GM23338 (cell line): ENCODE data around the gene SLC2A9.

Experiments used
- CREB1 ChIP-seq: fragments of 250-450 bp; sonication (Bioruptor Pico); IDR thresholded peaks from 2 replicates; pipeline ENCODE4 v1.5.0; 2020; ENCODE audit warnings: low read depth, mild to moderate bottlenecking, moderate library complexity
- EZH2 ChIP-seq: fragments of 200-600 bp; sonication (generic); IDR thresholded peaks from one replicate; pipeline ENCODE4 v1.8.0; 2017; ENCODE audit warnings: antibody characterized with exemption, mild to moderate bottlenecking, low read depth; ENCODE audit not compliant: unreplicated experiment
- EZH2phosphoT487 ChIP-seq: fragments of 200-600 bp; sonication (generic); IDR thresholded peaks from one replicate; pipeline ENCODE4 v1.8.1; 2018; ENCODE audit warnings: antibody characterized with exemption; ENCODE audit not compliant: unreplicated experiment
- POLR2AphosphoS5 ChIP-seq: IDR thresholded peaks from 2 replicates; pipeline ENCODE4 v1.6.1; 2016; ENCODE audit warnings: antibody characterized with exemption, low read depth
- ZNF331 ChIP-seq: fragments of 250-450 bp; sonication (Bioruptor Pico); IDR thresholded peaks from 2 replicates; pipeline ENCODE4 v1.5.0; 2020; ENCODE audit warnings: low read depth, mild to moderate bottlenecking, moderate library complexity
- TF ChIP-seq, protein P1 (sequence below), 2 experiments: fragments of 200-600 bp in 1 of 2; sonication (generic) in 1 of 2; conservative IDR thresholded peaks; 2 replicates each; pipeline versions ENCODE4 v1.5.1 to v1.6.1; 2016 to 2017; ENCODE audit warnings: antibody characterized with exemption in 2 of 2, low read depth in 2 of 2, mild to moderate bottlenecking in 2 of 2, moderate library complexity in 1 of 2
- TF ChIP-seq, protein P2 (sequence below): IDR thresholded peaks from one replicate; pipeline ENCODE4 v1.6.1; 2018; ENCODE audit warnings: antibody characterized with exemption; ENCODE audit not compliant: unreplicated experiment
- TF ChIP-seq, protein P3 (sequence below): IDR thresholded peaks from 2 replicates; pipeline ENCODE4 v1.6.1; 2016; ENCODE audit warnings: antibody characterized with exemption

DNA sequence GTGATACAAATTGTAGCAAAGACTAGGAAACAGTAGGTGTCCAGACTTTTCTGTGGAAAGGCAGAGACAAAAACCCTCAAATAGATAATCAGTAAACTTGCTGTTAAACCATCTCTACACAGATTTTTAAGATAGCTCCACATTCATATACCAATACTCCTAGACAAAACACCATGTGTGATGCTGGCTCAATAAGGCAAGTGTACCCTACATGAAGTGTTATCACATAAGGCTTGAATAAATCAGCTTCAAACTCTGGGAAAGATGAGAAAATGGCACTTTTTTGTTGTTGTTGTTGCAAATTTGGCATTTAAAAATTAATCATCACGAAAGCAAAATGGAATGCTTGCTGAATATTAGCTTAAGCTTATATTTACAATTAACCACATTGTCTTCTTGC lies 194.7 kb downstream of the SLC2A9 start:
- TF ChIP-seq, protein P1, sequence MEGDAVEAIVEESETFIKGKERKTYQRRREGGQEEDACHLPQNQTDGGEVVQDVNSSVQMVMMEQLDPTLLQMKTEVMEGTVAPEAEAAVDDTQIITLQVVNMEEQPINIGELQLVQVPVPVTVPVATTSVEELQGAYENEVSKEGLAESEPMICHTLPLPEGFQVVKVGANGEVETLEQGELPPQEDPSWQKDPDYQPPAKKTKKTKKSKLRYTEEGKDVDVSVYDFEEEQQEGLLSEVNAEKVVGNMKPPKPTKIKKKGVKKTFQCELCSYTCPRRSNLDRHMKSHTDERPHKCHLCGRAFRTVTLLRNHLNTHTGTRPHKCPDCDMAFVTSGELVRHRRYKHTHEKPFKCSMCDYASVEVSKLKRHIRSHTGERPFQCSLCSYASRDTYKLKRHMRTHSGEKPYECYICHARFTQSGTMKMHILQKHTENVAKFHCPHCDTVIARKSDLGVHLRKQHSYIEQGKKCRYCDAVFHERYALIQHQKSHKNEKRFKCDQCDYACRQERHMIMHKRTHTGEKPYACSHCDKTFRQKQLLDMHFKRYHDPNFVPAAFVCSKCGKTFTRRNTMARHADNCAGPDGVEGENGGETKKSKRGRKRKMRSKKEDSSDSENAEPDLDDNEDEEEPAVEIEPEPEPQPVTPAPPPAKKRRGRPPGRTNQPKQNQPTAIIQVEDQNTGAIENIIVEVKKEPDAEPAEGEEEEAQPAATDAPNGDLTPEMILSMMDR (conservative IDR thresholded peaks at IDR 0.05; ENCODE audit: low read depth in 2 of 2) = no peak
- TF ChIP-seq ZNF331 = no peak
- TF ChIP-seq EZH2 = no peak
- no peak for TF ChIP-seq POLR2AphosphoS5
- TF ChIP-seq, protein P2, sequence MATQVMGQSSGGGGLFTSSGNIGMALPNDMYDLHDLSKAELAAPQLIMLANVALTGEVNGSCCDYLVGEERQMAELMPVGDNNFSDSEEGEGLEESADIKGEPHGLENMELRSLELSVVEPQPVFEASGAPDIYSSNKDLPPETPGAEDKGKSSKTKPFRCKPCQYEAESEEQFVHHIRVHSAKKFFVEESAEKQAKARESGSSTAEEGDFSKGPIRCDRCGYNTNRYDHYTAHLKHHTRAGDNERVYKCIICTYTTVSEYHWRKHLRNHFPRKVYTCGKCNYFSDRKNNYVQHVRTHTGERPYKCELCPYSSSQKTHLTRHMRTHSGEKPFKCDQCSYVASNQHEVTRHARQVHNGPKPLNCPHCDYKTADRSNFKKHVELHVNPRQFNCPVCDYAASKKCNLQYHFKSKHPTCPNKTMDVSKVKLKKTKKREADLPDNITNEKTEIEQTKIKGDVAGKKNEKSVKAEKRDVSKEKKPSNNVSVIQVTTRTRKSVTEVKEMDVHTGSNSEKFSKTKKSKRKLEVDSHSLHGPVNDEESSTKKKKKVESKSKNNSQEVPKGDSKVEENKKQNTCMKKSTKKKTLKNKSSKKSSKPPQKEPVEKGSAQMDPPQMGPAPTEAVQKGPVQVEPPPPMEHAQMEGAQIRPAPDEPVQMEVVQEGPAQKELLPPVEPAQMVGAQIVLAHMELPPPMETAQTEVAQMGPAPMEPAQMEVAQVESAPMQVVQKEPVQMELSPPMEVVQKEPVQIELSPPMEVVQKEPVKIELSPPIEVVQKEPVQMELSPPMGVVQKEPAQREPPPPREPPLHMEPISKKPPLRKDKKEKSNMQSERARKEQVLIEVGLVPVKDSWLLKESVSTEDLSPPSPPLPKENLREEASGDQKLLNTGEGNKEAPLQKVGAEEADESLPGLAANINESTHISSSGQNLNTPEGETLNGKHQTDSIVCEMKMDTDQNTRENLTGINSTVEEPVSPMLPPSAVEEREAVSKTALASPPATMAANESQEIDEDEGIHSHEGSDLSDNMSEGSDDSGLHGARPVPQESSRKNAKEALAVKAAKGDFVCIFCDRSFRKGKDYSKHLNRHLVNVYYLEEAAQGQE = no peak
- TF ChIP-seq EZH2phosphoT487 = no peak
- TF ChIP-seq, protein P3, sequence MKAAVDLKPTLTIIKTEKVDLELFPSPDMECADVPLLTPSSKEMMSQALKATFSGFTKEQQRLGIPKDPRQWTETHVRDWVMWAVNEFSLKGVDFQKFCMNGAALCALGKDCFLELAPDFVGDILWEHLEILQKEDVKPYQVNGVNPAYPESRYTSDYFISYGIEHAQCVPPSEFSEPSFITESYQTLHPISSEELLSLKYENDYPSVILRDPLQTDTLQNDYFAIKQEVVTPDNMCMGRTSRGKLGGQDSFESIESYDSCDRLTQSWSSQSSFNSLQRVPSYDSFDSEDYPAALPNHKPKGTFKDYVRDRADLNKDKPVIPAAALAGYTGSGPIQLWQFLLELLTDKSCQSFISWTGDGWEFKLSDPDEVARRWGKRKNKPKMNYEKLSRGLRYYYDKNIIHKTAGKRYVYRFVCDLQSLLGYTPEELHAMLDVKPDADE = no peak
- no peak for TF ChIP-seq CREB1 (CRISPR knock-in tag)
